ENCODE measurements around the gene TBC1D23. TPM values are rescaled to one million over a fixed set of nuclear protein-coding genes. Genes with fewer than 3 reads are reported as not detected.
"Not testable (repeated sequence)": the region's sequence is repeated elsewhere in the genome, so short reads cannot be mapped to it uniquely, and the experiment has no call there.

TBC1D23 gene
- total RNA-seq, 1 experiment from 2014 or later, result 75.2 TPM

GRCh38 chr3:100256731-100257151 lies 4.1 kb upstream of the TBC1D23 start:
- peak; percentile 64 for DNase-seq (ENCODE audit: low read depth)

GRCh38 chr3:100257586-100257985 lies 3.2 kb upstream of the TBC1D23 start:
- DNase-seq (ENCODE audit: low read depth), result peak; percentile 60

- peak; percentile 80 for DNase-seq (ENCODE audit: low read depth)
Observed at GRCh38 chr3:100260081-100260684, 609 bp upstream of the TBC1D23 start.

DNA sequence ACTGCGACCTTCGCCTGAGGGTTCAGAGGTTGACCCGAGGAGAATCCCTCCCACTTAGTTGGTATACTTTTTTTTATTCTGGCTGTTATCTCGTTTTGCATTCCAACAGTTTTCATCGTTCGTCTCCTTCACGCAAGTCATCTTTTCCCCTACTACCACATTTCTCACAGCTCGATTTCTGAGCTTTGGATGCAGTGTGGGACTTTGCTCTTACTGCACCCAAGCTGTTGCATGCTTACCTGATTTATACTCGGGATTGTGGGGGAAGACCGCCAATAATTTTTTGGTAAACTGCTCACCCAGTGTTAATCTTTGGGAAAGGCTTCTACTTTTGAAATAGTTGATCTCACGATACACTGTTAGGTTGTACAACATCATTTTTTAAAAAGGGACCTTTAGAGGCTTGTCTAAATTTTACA lies 702 bp downstream of the TBC1D23 start:
- no peak for DNase-seq (ENCODE audit: low read depth)

DNA sequence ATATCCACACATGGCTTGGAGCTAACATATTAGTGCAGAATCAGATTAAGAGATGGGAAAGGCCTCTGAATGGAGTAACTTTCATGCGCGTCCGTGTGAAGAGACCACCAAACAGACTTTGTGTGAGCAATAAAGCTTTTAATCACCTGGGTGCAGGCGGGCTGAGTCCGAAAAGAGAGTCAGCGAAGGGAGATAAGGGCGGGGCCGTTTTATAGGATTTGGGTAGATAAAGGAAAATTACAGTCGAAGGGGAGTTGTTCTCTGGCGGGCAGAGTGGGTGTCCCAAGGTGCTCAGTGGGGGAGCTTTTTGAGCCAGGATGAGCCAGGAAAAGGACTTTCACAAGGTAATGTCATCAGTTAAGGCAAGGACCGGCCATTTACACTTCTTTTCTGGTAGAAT lies 2.1 kb downstream of the TBC1D23 start:
- DNase-seq (ENCODE audit: low read depth), result not testable (repeated sequence)

DNA sequence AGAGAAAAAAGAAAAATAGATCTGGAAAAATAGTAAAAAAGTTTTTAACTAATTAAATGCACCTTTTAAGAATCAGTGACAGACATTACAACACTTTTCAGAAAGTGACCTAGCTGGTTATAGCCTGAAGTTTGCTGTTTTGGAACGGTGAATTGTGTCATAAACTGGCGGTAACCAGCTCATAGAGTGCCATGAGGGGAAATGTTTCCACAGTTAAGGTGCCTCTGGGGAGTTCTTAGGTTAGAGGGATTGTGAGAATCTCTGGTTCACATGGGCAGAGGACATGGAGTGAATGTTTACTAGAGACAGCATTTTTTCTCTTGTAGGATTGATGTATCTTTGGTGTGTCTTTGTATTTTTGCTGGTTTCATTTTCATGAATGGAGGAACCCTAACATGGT lies 2.8 kb downstream of the TBC1D23 start:
- DNase-seq (ENCODE audit: low read depth), result no peak

GRCh38 chr3:100264242-100264641 lies 3.5 kb downstream of the TBC1D23 start:
- DNase-seq (ENCODE audit: low read depth), result no peak

DNA sequence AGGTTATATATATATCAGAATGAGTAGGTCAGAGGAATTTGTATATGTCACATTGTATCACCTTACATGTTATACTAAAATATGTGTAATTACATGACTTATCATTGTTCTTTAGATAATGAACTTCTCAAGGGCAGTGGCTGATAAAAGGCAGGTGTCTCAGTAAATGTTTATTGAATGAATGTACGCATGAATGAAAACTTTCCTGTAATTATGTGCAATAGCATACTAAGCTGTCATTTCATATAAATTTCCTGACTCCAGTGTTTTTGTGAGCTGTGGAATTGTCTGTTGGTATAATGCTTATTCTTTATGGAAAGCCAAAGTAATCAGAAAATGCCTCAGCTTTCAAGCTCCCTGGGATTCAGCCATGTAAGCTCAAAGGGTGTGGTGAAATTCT lies 4.2 kb downstream of the TBC1D23 start:
- DNase-seq (ENCODE audit: low read depth), result no peak

DNA sequence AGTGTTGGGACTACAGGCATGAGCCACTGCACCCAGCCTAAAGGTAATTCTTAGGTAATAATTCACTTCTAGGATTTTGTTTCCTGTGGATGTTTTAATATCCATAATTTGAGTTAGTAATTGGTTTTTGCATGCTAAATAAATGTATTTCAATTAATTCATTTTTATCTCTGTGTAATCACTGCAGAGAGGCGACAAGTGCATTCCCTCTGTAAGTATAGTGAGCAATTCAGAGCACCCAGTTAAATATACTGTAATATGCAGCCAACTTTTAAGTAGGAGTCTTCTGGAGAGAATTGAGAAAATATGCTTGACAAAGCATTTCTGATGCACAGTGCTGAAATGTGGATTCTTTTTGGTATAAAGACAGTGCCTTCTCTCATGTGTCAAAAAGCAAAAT lies 5.7 kb downstream of the TBC1D23 start:
- no peak for DNase-seq (ENCODE audit: low read depth)

DNA sequence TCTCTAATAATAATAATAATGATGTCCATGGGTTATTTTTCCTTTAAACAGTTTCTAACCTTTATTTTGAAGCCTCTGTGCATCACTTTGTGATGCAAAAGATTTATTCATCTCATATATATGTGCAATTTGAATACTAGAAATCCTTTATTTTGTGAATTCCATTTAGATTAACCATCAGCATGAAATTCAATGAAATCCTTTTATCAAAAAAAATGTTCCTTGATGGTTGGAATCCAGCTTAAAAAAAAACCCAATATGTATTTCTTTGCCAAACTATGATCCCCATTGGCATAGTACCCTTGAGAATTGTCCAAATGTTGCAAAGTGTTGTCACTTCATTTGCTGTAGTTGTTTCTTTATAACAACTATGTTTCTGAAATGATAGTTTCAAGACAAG lies 7.4 kb downstream of the TBC1D23 start:
- no peak for DNase-seq (ENCODE audit: low read depth)

DNA sequence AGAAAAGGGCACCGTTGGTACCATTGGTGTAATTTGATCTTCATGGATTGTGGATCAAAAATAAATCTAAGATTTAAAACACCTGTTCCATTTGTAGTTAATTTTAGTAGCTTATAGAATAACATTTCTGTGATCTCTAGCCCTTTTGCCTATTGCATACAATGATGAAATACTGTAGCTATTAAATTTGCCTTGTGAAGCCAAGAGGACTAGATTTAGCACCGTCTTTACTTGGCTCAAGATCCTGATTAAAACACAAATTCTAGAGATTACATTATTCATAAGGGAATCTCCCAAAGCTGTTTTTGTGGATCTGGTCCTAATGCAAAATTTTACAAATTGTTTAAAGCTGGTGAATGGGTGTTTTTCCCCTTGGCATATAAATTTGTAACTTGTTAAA lies 8.2 kb downstream of the TBC1D23 start:
- DNase-seq (ENCODE audit: low read depth), result no peak

GRCh38 chr3:100269410-100270214 lies 8.8 kb downstream of the TBC1D23 start:
- DNase-seq (ENCODE audit: low read depth), result peak; percentile 99

GRCh38 chr3:100270215-100270583 lies 9.4 kb downstream of the TBC1D23 start:
- no peak for DNase-seq (ENCODE audit: low read depth)

GRCh38 chr3:100271522-100271921 lies 10.7 kb downstream of the TBC1D23 start:
- no peak for DNase-seq (ENCODE audit: low read depth)

DNA sequence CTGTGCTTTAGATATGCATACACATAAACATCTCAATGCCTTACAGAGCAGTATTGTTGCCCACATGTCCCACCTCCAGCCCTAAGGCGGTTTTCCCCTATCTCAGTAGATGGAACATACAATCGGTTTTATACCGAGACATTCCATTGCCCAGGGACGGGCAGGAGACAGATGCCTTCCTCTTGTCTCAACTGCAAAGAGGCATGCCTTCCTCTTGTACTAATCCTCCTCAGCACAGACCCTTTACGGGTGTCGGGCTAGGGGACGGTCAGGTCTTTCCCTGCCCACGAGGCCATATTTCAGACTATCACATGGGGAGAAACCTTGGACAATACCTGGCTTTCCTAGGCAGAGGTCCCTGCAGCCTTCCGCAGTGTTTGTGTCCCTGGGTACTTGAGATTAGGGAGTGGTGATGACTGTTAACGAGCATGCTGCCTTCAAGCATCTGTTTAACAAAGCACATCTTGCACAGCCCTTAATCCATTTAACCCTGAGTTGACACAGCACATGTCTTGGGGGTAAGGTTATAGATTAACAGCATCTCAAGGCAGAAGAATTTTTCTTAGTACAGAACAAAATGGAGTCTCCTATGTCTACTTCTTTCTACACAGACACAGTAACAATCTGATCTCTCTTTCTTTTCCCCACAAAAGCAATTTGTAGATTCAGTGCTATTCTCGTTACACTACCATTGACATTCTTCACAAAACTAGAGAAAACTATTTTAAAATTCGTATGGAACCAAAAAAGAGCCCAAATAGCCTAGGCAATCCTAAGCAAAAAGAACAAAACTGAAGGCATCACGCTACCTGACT lies 12.2 kb downstream of the TBC1D23 start:
- not testable (repeated sequence) for DNase-seq (ENCODE audit: low read depth)

DNA sequence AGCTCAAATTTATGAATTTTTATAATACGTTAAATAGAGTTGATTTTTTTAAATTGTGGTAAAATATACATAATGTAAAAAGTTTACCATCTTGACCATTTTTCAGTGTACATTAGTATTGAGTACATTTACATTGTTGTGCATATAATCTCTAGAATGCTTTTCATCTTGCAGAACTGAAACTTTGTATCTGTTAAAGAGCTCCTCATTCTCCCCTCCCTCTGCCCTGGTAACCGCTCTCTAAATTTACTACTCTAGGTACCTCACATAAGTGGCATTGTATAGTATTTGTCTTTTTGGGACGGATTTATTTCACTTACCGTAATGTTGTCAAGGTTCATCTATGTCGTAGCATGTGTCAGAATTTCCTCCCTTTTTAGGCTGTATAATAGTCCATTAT lies 13.6 kb downstream of the TBC1D23 start:
- DNase-seq (ENCODE audit: low read depth), result no peak

GRCh38 chr3:100277255-100277800 lies 16.5 kb downstream of the TBC1D23 start:
- DNase-seq (ENCODE audit: low read depth), result no peak

- DNase-seq (ENCODE audit: low read depth), result no peak
Observed at GRCh38 chr3:100278910-100279309, 18.1 kb downstream of the TBC1D23 start.

GRCh38 chr3:100288288-100288894 lies 27.6 kb downstream of the TBC1D23 start:
- DNase-seq (ENCODE audit: low read depth), result no peak

DNA sequence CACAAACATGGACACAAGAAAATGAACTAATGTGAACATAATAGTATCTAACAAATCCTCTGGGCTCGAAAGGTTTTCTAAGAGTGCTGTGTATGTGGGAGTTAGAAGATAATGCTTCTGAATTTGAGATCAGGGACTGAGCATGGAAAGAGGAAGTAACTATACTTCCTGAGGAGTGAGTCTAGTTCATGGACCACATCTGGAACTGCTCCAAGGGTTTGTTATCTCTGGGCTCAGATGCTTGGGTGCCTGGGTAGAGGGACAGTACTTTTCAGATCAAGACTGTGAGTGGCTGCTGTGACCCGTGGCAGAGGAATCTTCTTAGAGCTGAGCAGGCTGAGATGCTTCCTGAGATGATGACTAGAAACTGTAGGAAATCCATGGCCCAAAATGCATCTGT lies 28.5 kb downstream of the TBC1D23 start:
- peak; percentile 26 for DNase-seq (ENCODE audit: low read depth)

GRCh38 chr3:100295089-100295488 lies 34.3 kb downstream of the TBC1D23 start:
- DNase-seq (ENCODE audit: low read depth), result no peak

- DNase-seq (ENCODE audit: low read depth), result peak; percentile 36
Observed at GRCh38 chr3:100297784-100298183, 37.0 kb downstream of the TBC1D23 start.

Measured in RPMI7951 (cell line).